Ovary (tissue), 9 donors: Measurements from ENCODE around the gene C1orf167. TPM values are rescaled to one million over a fixed set of nuclear protein-coding genes. Genes with fewer than 3 reads are reported as not detected.
A peak's percentile ranks its signal among the peaks of the same experiment; 100 is the strongest.

Source experiments
- DNase-seq, 5 donors: peaks; one replicate each; pipeline ENCODE4 v3.0.0-alpha.2; 2019 to 2020
- H3K27ac ChIP-seq, 2 donors: fragments of 200-600 bp; one replicate each; pipeline versions ENCODE4 v1.5.1 to v1.8.0; 2019 to 2022
- H3K27me3 ChIP-seq: fragments of 200-600 bp; one replicate; pipeline ENCODE4 v1.8.0; 2022
- H3K36me3 ChIP-seq: fragments of 200-600 bp; sonication (generic); one replicate; pipeline ENCODE4 v1.5.1; 2019
- H3K4me1 ChIP-seq: one replicate; pipeline ENCODE4 v1.8.1; 2013; ENCODE audit warnings: mild to moderate bottlenecking, moderate library complexity; ENCODE audit not compliant: insufficient read depth
- H3K4me3 ChIP-seq: fragments of 200-600 bp; sonication (generic); one replicate; pipeline ENCODE4 v1.5.1; 2017
- H3K9me3 ChIP-seq, 2 donors: fragments of 200-600 bp in 1 of 2; sonication (generic) in 1 of 2; one replicate each; pipeline versions ENCODE4 v1.5.1 to v1.8.1; 2013 to 2019; ENCODE audit warnings: mild to moderate bottlenecking in 1 of 2, moderate library complexity in 1 of 2
- EP300 ChIP-seq: sonication (generic); formaldehyde crosslinking; IDR thresholded peaks from one replicate; pipeline ENCODE4 v1.6.1; 2017; ENCODE audit warnings: antibody characterized with exemption
- POLR2A ChIP-seq: fragments of 450-650 bp; IDR thresholded peaks from one replicate; pipeline ENCODE4 v1.6.1; 2017; ENCODE audit warnings: antibody characterized with exemption, mild to moderate bottlenecking, moderate library complexity
- WGBS, 3 donors: extraction: QIAGEN DNeasy Blood & Tissue Kit in 1 of 3; methylation state at CpG; one replicate each; pipeline versions ENCODE4 v1.1.5 to v1.1.7; 2013 to 2017; 5-methylcytosine and 5-hydroxymethylcytosine counted together
- intact Hi-C, 4 donors: fragments of 100-400 bp; cut with DNase I; formaldehyde crosslinking; loops; one replicate each; pipeline versions ENCODE4 v1.11.0 to v1.15.1; 2022 to 2023
- polyA plus RNA-seq, 2 donors: library from polyadenylated mRNA; stranded (reverse); fragments of 200-250 nt in 1 of 2; fragments of 350-450 nt in 1 of 2; fragmentation: Illumina TruSeq in 1 of 2; extraction: RNeasy Lipid Tissue Mini Kit (QIAGEN cat#74804) in 1 of 2; gene quantifications; one replicate each; pipeline ENCODE4 v1.2.3, GENCODE V29; 2013 to 2014
- total RNA-seq, 7 donors: library from RNA; depleted of rRNA in 2 of 7; stranded (reverse); fragments of >200 nt in 2 of 7; fragmentation: NEBNext Ultra II Directional in 3 of 7; extraction: Animal tissue kit (Norgen Biotek cat#: 25700) in 3 of 7; gene quantifications; one replicate each; pipeline versions ENCODE4 v1.1.0 to v1.2.4, GENCODE V29; 2016 to 2023
- TF ChIP-seq, protein P1 (sequence below), 3 donors: fragments of 450-650 bp in 2 of 3; fragments of 200-600 bp in 1 of 3; IDR thresholded peaks; one replicate each; pipeline versions ENCODE4 v1.5.1 to v1.8.0; 2016 to 2022; ENCODE audit warnings: antibody characterized with exemption in 3 of 3, mild to moderate bottlenecking in 1 of 3
- donor health status: DM: no; HTN: no; CAD: no; lungs with moderate emphysema.
- donor health status: DM: no; HTN: no; CAD: no.
- donor health status: Bipolar disorder and iron deficiency.
- donor health status: DM: yes; HTN: yes; CAD: no.
- donor health status: DM: no; HTN: no; CAD: no.
- donor health status: DM: yes; HTN: yes; CAD: no.

Gene C1orf167
- total and polyA plus RNA-seq, 9 donors: 0.48 to 4.4 (median 1.4) TPM; not detected in 2

DNA sequence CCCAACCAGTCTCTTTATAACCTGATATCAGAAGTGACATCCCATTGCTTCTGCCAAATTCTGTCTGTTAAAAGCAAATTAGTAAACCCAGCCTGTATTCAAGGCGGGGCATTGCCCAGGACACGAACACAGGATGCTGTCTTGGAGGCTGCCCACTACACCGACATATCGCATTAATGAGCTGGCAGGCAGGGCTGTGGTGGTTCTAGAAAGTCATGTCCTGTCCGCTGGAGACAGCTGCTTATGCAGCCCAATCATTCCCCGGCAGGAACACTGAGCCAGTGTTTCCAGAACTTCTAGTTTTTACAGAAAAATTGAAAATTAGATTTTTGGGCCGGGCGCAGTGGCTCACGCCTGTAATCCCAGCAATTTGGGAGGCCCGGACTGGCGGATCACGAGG is 19.3 kb downstream of the C1orf167 start:
- no peak for DNase-seq
- Histone ChIP-seq H3K4me3 (no peak overlapping the region), H3K4me1 (peaks cover 9% of the 10 kb centered on the region), H3K27ac (no peak overlapping the region), H3K27me3 (no peaks in the 10 kb centered on the region), H3K36me3 (no peaks in the 10 kb centered on the region), H3K9me3 (no peaks in the 10 kb centered on the region)
- 83 to 89% (median 87%) methylated on average over 12 of the region's 12 CpGs for WGBS, 3 donors
- intact Hi-C loops: no loop called here
- no peak for TF ChIP-seq EP300
- TF ChIP-seq POLR2A: no peak
- TF ChIP-seq, protein P1, sequence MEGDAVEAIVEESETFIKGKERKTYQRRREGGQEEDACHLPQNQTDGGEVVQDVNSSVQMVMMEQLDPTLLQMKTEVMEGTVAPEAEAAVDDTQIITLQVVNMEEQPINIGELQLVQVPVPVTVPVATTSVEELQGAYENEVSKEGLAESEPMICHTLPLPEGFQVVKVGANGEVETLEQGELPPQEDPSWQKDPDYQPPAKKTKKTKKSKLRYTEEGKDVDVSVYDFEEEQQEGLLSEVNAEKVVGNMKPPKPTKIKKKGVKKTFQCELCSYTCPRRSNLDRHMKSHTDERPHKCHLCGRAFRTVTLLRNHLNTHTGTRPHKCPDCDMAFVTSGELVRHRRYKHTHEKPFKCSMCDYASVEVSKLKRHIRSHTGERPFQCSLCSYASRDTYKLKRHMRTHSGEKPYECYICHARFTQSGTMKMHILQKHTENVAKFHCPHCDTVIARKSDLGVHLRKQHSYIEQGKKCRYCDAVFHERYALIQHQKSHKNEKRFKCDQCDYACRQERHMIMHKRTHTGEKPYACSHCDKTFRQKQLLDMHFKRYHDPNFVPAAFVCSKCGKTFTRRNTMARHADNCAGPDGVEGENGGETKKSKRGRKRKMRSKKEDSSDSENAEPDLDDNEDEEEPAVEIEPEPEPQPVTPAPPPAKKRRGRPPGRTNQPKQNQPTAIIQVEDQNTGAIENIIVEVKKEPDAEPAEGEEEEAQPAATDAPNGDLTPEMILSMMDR (IDR thresholded peaks at IDR 0.05): no peak

DNA sequence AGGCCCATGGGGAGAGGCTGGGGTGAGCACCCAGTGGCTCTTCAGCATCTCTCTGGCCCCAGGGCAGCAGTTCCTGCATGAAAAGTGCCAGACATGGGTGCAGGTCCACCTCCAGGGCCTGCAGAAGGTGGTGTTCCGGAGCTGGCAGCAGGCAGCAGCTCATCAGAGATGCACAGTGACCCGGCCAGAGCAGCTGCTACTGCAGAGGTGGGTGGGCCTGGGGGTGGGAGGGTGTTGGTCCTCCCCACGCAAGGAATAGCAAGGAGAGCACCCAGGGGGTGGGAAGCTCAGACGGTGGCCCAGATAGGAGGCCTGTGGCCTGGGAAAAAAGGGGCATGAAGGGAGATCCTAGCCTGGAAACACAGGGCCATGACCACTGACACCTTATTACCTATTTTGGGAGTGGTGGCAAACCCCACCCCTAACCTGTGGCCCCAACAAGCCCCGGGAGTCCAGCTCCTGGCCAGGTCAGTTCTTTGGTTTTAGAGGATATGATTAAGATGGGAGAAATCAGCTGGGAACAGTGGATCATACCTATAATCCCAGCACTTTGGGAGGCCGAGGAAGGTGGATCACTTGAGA is 20.2 kb downstream of the C1orf167 start:
- no peaks in the 10 kb centered on the region for H3K36me3 ChIP-seq
- TF ChIP-seq POLR2A (no peak), EP300 (no peak)
- TF ChIP-seq, protein P1 (IDR thresholded peaks at IDR 0.05): no peak
- H3K27ac ChIP-seq: no peak overlapping the region
- H3K27me3 ChIP-seq: no peaks in the 10 kb centered on the region
- no peak for DNase-seq
- H3K9me3 ChIP-seq: no peaks in the 10 kb centered on the region
- peaks cover 10% of the 10 kb centered on the region for H3K4me1 ChIP-seq
- intact Hi-C loops: no loop called here
- no peak overlapping the region for H3K4me3 ChIP-seq
- 69 to 78% (median 74%) methylated on average over 6 of the region's 6 CpGs for WGBS, 3 donors

DNA sequence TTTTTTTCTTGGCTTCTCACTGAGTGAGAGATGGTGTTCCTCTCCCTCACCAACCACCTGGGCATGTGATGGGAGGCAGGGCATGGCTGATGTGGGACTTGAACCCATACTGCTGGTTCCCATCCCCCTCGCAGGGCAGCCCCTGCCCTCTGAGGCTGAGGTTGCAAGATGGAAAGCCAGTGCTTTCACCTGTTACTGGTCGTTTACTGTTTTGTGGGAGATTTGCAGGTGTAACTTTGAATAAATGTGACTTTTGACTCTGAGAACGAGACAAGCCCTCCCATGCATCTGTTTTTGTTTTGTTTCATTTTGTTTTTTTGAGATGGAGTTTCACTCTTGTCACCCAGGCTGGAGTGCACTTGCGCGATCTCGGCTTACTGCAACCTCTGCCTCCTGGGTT is 21.6 kb downstream of the C1orf167 start:
- Histone ChIP-seq H3K27ac (no peak overlapping the region), H3K4me3 (no peak overlapping the region), H3K27me3 (no peaks in the 10 kb centered on the region), H3K36me3 (no peaks in the 10 kb centered on the region), H3K9me3 (no peaks in the 10 kb centered on the region), H3K4me1 (peaks cover 17% of the 10 kb centered on the region)
- DNase-seq: no peak
- no peak for TF ChIP-seq EP300
- no peak for TF ChIP-seq POLR2A
- TF ChIP-seq, protein P1 (IDR thresholded peaks at IDR 0.05): no peak
- intact Hi-C loops: no loop called here
- 89 to 95% (median 89%) methylated on average over 6 of the region's 6 CpGs for WGBS, 3 donors

DNA sequence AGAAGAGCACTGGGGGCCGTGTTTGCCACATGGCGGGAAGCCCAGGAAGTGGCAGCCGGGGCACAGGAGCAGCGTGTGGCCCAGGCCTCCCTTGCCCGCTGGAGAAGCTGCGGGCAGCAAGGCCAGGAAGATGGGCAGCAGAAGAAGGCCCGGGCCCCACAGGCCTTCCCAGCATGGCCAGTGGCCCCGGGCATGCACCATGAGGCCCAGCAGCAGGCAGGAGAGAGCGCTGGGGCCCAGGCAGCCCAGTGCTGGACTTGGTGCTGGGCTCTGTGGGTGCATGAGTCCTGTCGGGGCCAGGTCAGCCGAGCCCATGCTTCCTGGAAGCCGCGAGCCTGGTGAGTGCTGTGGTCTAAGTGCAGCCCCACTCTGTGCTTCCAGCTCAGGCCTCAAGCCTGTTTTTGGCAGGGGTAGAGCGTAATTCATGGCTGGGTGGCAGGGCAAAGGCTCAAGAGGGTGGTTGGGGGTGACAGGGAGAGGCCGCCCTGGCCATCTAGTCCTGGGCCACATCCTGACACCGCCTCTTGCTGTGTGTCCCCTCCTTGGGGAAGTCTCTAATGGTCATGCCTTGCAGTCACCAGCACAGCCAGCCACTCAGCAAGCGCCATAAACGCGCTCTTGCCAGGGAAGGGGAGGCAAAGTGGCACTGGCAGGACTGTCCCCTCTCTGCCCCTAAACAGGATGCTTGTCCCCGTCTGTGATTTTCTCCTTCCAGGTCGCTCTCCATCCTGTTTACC is 22.4 kb downstream of the C1orf167 start:
- TF ChIP-seq, protein P1 (IDR thresholded peaks at IDR 0.05): no peak
- no peak for TF ChIP-seq POLR2A
- 64 to 70% (median 68%) methylated on average over 21 of the region's 21 CpGs for WGBS, 3 donors
- H3K27me3 ChIP-seq: no peaks in the 10 kb centered on the region
- H3K4me3 ChIP-seq: peak overlapping the region; percentile 22
- intact Hi-C loops: no loop called here
- peak in 3 of 5 donors; percentile 46 to 53 (median 46) for DNase-seq
- H3K4me1 ChIP-seq: peaks cover 19% of the 10 kb centered on the region
- H3K36me3 ChIP-seq: no peaks in the 10 kb centered on the region
- peak overlapping the region; percentile 50 to 98 for H3K27ac ChIP-seq
- no peaks in the 10 kb centered on the region for H3K9me3 ChIP-seq
